HL-60 (cell line): ENCODE measurements around the gene IRF7.

ENCODE experiments used
- DNase-seq, 2 experiments: peaks; one replicate each; pipeline ENCODE4 v3.0.0-alpha.2; 2010 to 2020; ENCODE audit warnings: low read depth in 1 of 2, low spot score in 1 of 2
- H3K27ac ChIP-seq: fragments of 250-450 bp; sonication (Bioruptor Pico); replicated peaks from 2 replicates; pipeline ENCODE4 v1.5.1; 2020; ENCODE audit warnings: mild to moderate bottlenecking, moderate library complexity
- H3K27me3 ChIP-seq: fragments of 250-450 bp; sonication (Bioruptor Pico); 2 replicates; pipeline ENCODE4 v1.5.1; 2021; ENCODE audit warnings: mild to moderate bottlenecking, moderate library complexity; ENCODE audit not compliant: insufficient read depth, poor library complexity, severe bottlenecking
- H3K4me3 ChIP-seq: replicated peaks from 2 replicates; pipeline ENCODE4 v1.5.1; 2011; ENCODE audit warnings: mild to moderate bottlenecking, control low read depth, low read length; ENCODE audit not compliant: insufficient read depth
- CTCF ChIP-seq: IDR thresholded peaks from one replicate; pipeline ENCODE4 v1.5.1; 2011; ENCODE audit warnings: low read length, control low read depth, inconsistent platforms; ENCODE audit not compliant: insufficient read depth
- GABPA ChIP-seq: IDR thresholded peaks from 2 replicates; pipeline ENCODE4 v1.6.1; 2012; ENCODE audit warnings: low read depth
- POLR2AphosphoS5 ChIP-seq: IDR thresholded peaks from 2 replicates; pipeline ENCODE4 v1.6.1; 2012; ENCODE audit warnings: low read depth
- REST ChIP-seq: IDR thresholded peaks from 2 replicates; pipeline ENCODE4 v1.6.1; 2012; ENCODE audit warnings: low read depth; ENCODE audit not compliant: insufficient replicate concordance
- SPI1 ChIP-seq: IDR thresholded peaks from 2 replicates; pipeline ENCODE4 v1.6.1; 2012; ENCODE audit warnings: low read depth, mild to moderate bottlenecking, borderline replicate concordance

The IRF7 gene

GRCh38 chr11:623999-624704, 8.4 kb upstream of the IRF7 start:
- Histone ChIP-seq H3K27ac (no peak overlapping the region), H3K27me3 (no peaks in the 10 kb centered on the region), H3K4me3 (no peak overlapping the region)
- TF ChIP-seq GABPA: no peak
- TF ChIP-seq POLR2AphosphoS5: no peak
- no peak for TF ChIP-seq SPI1
- TF ChIP-seq REST: no peak
- TF ChIP-seq CTCF: no peak
- no peak for DNase-seq

- no peak overlapping the region for H3K27ac ChIP-seq
- no peak for TF ChIP-seq POLR2AphosphoS5
- no peak for TF ChIP-seq REST
Measured at GRCh38 chr11:623349-623869, 7.7 kb upstream of the IRF7 start.

GRCh38 chr11:621838-622237, 6.1 kb upstream of the IRF7 start:
- TF ChIP-seq CTCF (no peak), REST (no peak), POLR2AphosphoS5 (no peak), GABPA (no peak), SPI1 (no peak)
- no peak for DNase-seq
- Histone ChIP-seq H3K4me3 (no peak overlapping the region), H3K27ac (no peak overlapping the region), H3K27me3 (no peaks in the 10 kb centered on the region)

More at GRCh38 chr11:623349-623869, 7.7 kb upstream of the IRF7 start:
- Histone ChIP-seq H3K27me3 (no peaks in the 10 kb centered on the region), H3K4me3 (no peak overlapping the region)
- no peak for DNase-seq
